ENCODE data around the gene ODAD2.
"Not testable (repeated sequence)": the region's sequence is repeated elsewhere in the genome, so short reads cannot be mapped to it uniquely, and the experiment has no call there.

The ODAD2 gene

GRCh38 chr10:27982875-27983543 lies 15.9 kb downstream of the ODAD2 start:
- H3K4me3 ChIP-seq: no peak overlapping the region
- no peak overlapping the region for H3K27ac ChIP-seq

GRCh38 chr10:27981744-27982143 lies 17.1 kb downstream of the ODAD2 start:
- Histone ChIP-seq H3K4me3 (no peak overlapping the region), H3K27ac (no peak overlapping the region)

GRCh38 chr10:27970795-27971194 lies 28.1 kb downstream of the ODAD2 start:
- not testable (repeated sequence) for H3K4me3 ChIP-seq, H3K27ac ChIP-seq

- not testable (repeated sequence) for H3K4me3 ChIP-seq, H3K27ac ChIP-seq
These were observed 28.9 kb downstream of the ODAD2 start for GRCh38 chr10:27969931-27970330.

- no peak overlapping the region for H3K4me3 ChIP-seq
- no peak overlapping the region for H3K27ac ChIP-seq
These were observed 39.7 kb downstream of the ODAD2 start for GRCh38 chr10:27959093-27959715.

GRCh38 chr10:27958383-27958782 lies 40.5 kb downstream of the ODAD2 start:
- not testable (repeated sequence) for H3K27ac ChIP-seq, H3K4me3 ChIP-seq

GRCh38 chr10:27950242-27950564 lies 48.7 kb downstream of the ODAD2 start:
- no peak overlapping the region for H3K27ac ChIP-seq
- H3K4me3 ChIP-seq: no peak overlapping the region

GRCh38 chr10:27949528-27950241 lies 49.2 kb downstream of the ODAD2 start:
- Histone ChIP-seq H3K27ac (no peak overlapping the region), H3K4me3 (no peak overlapping the region)

GRCh38 chr10:27948186-27948585 lies 50.7 kb downstream of the ODAD2 start:
- Histone ChIP-seq H3K4me3 (no peak overlapping the region), H3K27ac (no peak overlapping the region)

- H3K27ac ChIP-seq: no peak overlapping the region
- no peak overlapping the region for H3K4me3 ChIP-seq
These were observed 51.3 kb downstream of the ODAD2 start for GRCh38 chr10:27947540-27947939.

- Histone ChIP-seq H3K4me3 (no peak overlapping the region), H3K27ac (no peak overlapping the region)
These were observed 54.9 kb downstream of the ODAD2 start for GRCh38 chr10:27944005-27944404.

- Histone ChIP-seq H3K27ac (no peak overlapping the region), H3K4me3 (no peak overlapping the region)
These were observed 84.0 kb downstream of the ODAD2 start for GRCh38 chr10:27914888-27915287.

- Histone ChIP-seq H3K27ac (no peak overlapping the region), H3K4me3 (no peak overlapping the region)
These were observed 86.6 kb downstream of the ODAD2 start for GRCh38 chr10:27912231-27912630.

- no peak overlapping the region for H3K27ac ChIP-seq
- H3K4me3 ChIP-seq: no peak overlapping the region
These were observed 87.3 kb downstream of the ODAD2 start for GRCh38 chr10:27911539-27911938.

GRCh38 chr10:27911011-27911410 lies 87.9 kb downstream of the ODAD2 start:
- no peak overlapping the region for H3K27ac ChIP-seq
- no peak overlapping the region for H3K4me3 ChIP-seq

- H3K4me3 ChIP-seq: no peak overlapping the region
These were observed 90.6 kb downstream of the ODAD2 start for GRCh38 chr10:27908231-27908630.

GRCh38 chr10:27899485-27899884 lies 99.4 kb downstream of the ODAD2 start:
- H3K4me3 ChIP-seq, H3K27ac ChIP-seq: not testable (repeated sequence)

More at GRCh38 chr10:27908231-27908630, 90.6 kb downstream of the ODAD2 start:
- no peak overlapping the region for H3K27ac ChIP-seq

- no peak overlapping the region for H3K27ac ChIP-seq
- H3K4me3 ChIP-seq: no peak overlapping the region
These were observed 99.8 kb downstream of the ODAD2 start for GRCh38 chr10:27899058-27899457.

- Histone ChIP-seq H3K27ac (no peak overlapping the region), H3K4me3 (no peak overlapping the region)
These were observed 105.4 kb downstream of the ODAD2 start for GRCh38 chr10:27893358-27893954.

- Histone ChIP-seq H3K4me3 (no peak overlapping the region), H3K27ac (no peak overlapping the region)
These were observed 107.9 kb downstream of the ODAD2 start for GRCh38 chr10:27890971-27891370.

- H3K4me3 ChIP-seq: no peak overlapping the region
- no peak overlapping the region for H3K27ac ChIP-seq
These were observed 109.4 kb downstream of the ODAD2 start for GRCh38 chr10:27889518-27889917.

Data from skin epidermis (tissue), 12 donors.